NCI-H1417 (cell line): ENCODE measurements around the gene AKIRIN2.
"Not testable (repeated sequence)": the region's sequence is repeated elsewhere in the genome, so short reads cannot be mapped to it uniquely, and the experiment has no call there.

Source experiments
- DNase-seq, 3 experiments: peaks; one replicate each; lab custom pipeline; 2025; lab: John Stamatoyannopoulos, UW

AKIRIN2 gene

GRCh38 chr6:87718662-87719433 lies 16.8 kb upstream of the AKIRIN2 start:
- no peak for DNase-seq

GRCh38 chr6:87716928-87717614 lies 15.0 kb upstream of the AKIRIN2 start:
- no peak for DNase-seq

- DNase-seq, result no peak
These were observed 12.2 kb upstream of the AKIRIN2 start for GRCh38 chr6:87714093-87714842.

- not testable (repeated sequence) for DNase-seq
These were observed 10.7 kb upstream of the AKIRIN2 start for GRCh38 chr6:87712713-87713112.

- no peak for DNase-seq
These were observed 8.1 kb upstream of the AKIRIN2 start for GRCh38 chr6:87710090-87710489.

GRCh38 chr6:87708581-87709427 lies 6.8 kb upstream of the AKIRIN2 start:
- not testable (repeated sequence) for DNase-seq

GRCh38 chr6:87706187-87706966 lies 4.3 kb upstream of the AKIRIN2 start:
- DNase-seq, result no peak

- no peak for DNase-seq
These were observed 3.1 kb upstream of the AKIRIN2 start for GRCh38 chr6:87705070-87705691.

- DNase-seq, result not testable (repeated sequence)
These were observed 1.0 kb upstream of the AKIRIN2 start for GRCh38 chr6:87703039-87703438.

- DNase-seq, result peak in 1 of 3 experiments; percentile 43
These were observed 534 bp upstream of the AKIRIN2 start for GRCh38 chr6:87702589-87702945.

GRCh38 chr6:87701344-87701675 lies 723 bp downstream of the AKIRIN2 start:
- DNase-seq, result no peak

- DNase-seq, result peak; percentile 65 to 86 (median 77)
These were observed 1.4 kb downstream of the AKIRIN2 start for GRCh38 chr6:87700397-87701343.

GRCh38 chr6:87699576-87699975 lies 2.5 kb downstream of the AKIRIN2 start:
- DNase-seq, result no peak

- no peak for DNase-seq
These were observed 3.5 kb downstream of the AKIRIN2 start for GRCh38 chr6:87698547-87699006.

- peak in 2 of 3 experiments; percentile 10 to 11 for DNase-seq
These were observed 4.2 kb downstream of the AKIRIN2 start for GRCh38 chr6:87697581-87698546.

GRCh38 chr6:87696817-87697216 lies 5.2 kb downstream of the AKIRIN2 start:
- not testable (repeated sequence) for DNase-seq

GRCh38 chr6:87692086-87692485 lies 9.9 kb downstream of the AKIRIN2 start:
- no peak for DNase-seq

GRCh38 chr6:87690441-87690840 lies 11.6 kb downstream of the AKIRIN2 start:
- no peak for DNase-seq
